SU-DHL-6 (cell line): ENCODE data around the gene MAP2K5.
"Not testable (repeated sequence)": the region's sequence is repeated elsewhere in the genome, so short reads cannot be mapped to it uniquely, and the experiment has no call there.

Experiments used
- CTCF ChIP-seq: fragments of 200-600 bp; sonication (generic); IDR thresholded peaks from one replicate; pipeline ENCODE4 v1.5.1; 2017; ENCODE audit warnings: antibody characterized with exemption, mild to moderate bottlenecking, low read length, moderate library complexity; ENCODE audit not compliant: insufficient read depth, poor library complexity, severe bottlenecking
- EZH2phosphoT487 ChIP-seq: fragments of 200-600 bp; sonication (generic), shearing (Covaris generic); conservative IDR thresholded peaks from 2 replicates; pipeline ENCODE4 v1.6.1; 2018; ENCODE audit warnings: mild to moderate bottlenecking, antibody characterized with exemption, low read length, moderate library complexity, mixed read lengths

DNA sequence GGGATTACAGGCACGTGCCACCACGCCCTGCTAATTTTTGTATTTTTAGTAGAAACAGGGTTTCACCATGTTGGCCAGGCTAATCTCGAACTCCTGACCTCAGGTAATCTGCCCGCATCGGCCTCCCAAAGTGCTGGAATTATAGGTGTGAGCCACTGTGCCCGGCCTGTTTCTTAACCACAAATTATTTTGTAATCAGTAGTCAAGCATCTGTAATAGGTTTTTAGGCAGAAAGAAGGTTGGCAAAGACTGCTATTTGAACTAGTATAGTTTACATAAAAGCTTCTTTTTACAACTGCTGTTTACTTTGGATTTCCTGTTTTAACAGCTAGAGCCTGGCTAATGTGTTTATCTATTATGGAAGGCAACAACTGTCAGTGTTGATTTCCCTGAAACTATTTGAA, 72.6 kb downstream of the MAP2K5 start:
- TF ChIP-seq CTCF, EZH2phosphoT487: not testable (repeated sequence)
